Measurements from ENCODE around the gene CT83.

- TF ChIP-seq CTCF (IDR thresholded peaks at IDR 0.05) (no peak), SIN3A (IDR thresholded peaks at IDR 0.05; ENCODE audit: borderline replicate concordance, insufficient read depth, low read depth, low read length) (no peak), POLR2AphosphoS5 (IDR thresholded peaks at IDR 0.05; ENCODE audit: low read depth, low read length) (no peak)
These were observed 34.8 kb downstream of the CT83 start for GRCh38 chrX:116427978-116428377.
